RPMI8226 (cell line): ENCODE results near the gene NTMT1.
"Not testable (repeated sequence)": the region's sequence is repeated elsewhere in the genome, so short reads cannot be mapped to it uniquely, and the experiment has no call there.

Experiments used
- DNase-seq: peaks from one replicate; pipeline ENCODE4 v3.0.0-alpha.2; 2015

Gene NTMT1

GRCh38 chr9:129626079-129626624 lies at the start of gene NTMT1:
Gene NTMT1 (plus strand): TSS chr9:129626163. CDS start chr9:129632704, 6,541 bp downstream.
- DNase-seq = peak; percentile 92

- DNase-seq = no peak
Observed at GRCh38 chr9:129576546-129577543, 49.1 kb upstream of the NTMT1 start.

- DNase-seq = no peak
Observed at GRCh38 chr9:129579294-129579693, 46.7 kb upstream of the NTMT1 start.

- DNase-seq = peak; percentile 78
Observed at GRCh38 chr9:129580211-129580915, 45.6 kb upstream of the NTMT1 start.

- DNase-seq = peak; percentile 60
Observed at GRCh38 chr9:129581505-129582189, 44.3 kb upstream of the NTMT1 start.

- DNase-seq = no peak
Observed at GRCh38 chr9:129582855-129583254, 43.1 kb upstream of the NTMT1 start.

- no peak for DNase-seq
Observed at GRCh38 chr9:129583308-129584038, 42.5 kb upstream of the NTMT1 start.

GRCh38 chr9:129584136-129584535 lies 41.8 kb upstream of the NTMT1 start:
- peak; percentile 82 for DNase-seq

- no peak for DNase-seq
Observed at GRCh38 chr9:129585352-129585751, 40.6 kb upstream of the NTMT1 start.

GRCh38 chr9:129586245-129586644 lies 39.7 kb upstream of the NTMT1 start:
- no peak for DNase-seq

- no peak for DNase-seq
Observed at GRCh38 chr9:129586685-129587084, 39.3 kb upstream of the NTMT1 start.

- no peak for DNase-seq
Observed at GRCh38 chr9:129587487-129588262, 38.3 kb upstream of the NTMT1 start.

- no peak for DNase-seq
Observed at GRCh38 chr9:129590466-129590865, 35.5 kb upstream of the NTMT1 start.

GRCh38 chr9:129591916-129592315 lies 34.0 kb upstream of the NTMT1 start:
- no peak for DNase-seq

- DNase-seq = not testable (repeated sequence)
Observed at GRCh38 chr9:129592790-129593189, 33.2 kb upstream of the NTMT1 start.

- no peak for DNase-seq
Observed at GRCh38 chr9:129594632-129595031, 31.3 kb upstream of the NTMT1 start.

- DNase-seq = peak; percentile 65
Observed at GRCh38 chr9:129595311-129595741, 30.6 kb upstream of the NTMT1 start.

- peak; percentile 46 for DNase-seq
Observed at GRCh38 chr9:129595903-129596540, 29.9 kb upstream of the NTMT1 start.

- no peak for DNase-seq
Observed at GRCh38 chr9:129596541-129597331, 29.2 kb upstream of the NTMT1 start.
